T-helper 9 cell (primary cell): ENCODE results near the gene GNB1L.
"Not testable (repeated sequence)": the region's sequence is repeated elsewhere in the genome, so short reads cannot be mapped to it uniquely, and the experiment has no call there.

Experiments used
- DNase-seq: peaks from one replicate; pipeline ENCODE4 v3.0.0-alpha.2; 2020

Gene GNB1L

DNA sequence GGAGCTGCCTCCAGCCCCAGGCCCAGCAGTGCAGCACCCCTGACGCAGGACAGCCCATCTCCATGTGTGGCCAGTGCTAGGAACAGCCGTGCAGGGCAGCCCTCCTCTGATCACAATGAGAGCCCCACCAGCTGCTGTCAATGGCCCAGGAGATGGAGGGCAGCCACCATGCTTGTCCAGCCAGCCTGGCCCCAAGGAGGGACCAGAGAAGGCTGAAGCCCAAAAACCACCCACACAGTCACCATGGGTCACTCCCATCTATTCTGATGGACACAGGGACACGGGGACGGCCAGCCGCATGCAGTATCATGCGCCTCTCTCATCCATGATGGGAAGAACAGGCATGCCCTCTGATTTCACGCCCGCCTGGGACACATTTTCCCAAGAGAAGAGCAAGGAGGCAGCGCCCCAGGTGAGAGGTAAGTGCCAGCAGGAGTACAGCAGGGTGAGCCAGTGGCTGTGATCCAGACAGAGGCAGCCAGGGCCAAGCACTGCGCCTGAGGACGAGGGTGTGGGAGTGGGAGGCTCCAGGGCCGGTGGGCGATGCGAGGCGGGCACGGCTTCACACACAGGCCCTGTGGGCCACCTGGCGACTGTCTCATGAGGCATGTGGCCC lies 33.6 kb upstream of the GNB1L start:
- no peak for DNase-seq

DNA sequence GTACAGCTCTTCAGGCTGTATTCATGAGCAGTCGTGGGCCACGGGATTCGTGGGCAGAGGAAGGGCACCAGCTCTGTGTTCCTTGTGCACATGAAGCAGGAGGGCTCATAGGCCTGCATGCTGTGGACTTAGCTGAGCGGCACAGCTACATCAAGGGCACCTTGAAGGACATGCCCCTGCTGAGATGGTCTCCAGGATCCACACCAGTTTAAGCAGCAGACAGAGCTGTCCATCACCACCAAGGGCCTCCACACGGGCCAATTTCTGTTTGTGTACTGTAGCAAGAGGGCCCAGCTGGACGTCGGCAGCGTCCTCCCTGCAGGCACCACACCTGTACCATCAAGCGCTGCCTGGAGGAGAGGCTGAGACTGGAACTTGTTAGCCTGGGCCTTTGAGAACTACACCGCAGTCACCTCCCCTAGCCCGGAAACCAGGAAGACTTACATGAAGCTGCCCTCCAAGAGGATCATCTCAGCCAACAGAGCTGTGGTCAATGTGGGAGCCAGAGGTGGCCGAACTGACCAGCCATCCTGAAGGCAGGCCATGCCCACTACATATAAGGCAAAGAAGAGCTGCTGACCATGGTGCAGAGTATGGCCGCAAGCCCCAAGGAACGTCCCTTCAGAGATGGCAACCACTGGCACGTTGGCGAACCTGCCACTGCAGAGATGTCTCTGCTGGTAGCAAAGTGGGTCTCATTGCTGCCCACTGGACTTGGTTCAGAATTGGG lies 32.7 kb upstream of the GNB1L start:
- no peak for DNase-seq

DNA sequence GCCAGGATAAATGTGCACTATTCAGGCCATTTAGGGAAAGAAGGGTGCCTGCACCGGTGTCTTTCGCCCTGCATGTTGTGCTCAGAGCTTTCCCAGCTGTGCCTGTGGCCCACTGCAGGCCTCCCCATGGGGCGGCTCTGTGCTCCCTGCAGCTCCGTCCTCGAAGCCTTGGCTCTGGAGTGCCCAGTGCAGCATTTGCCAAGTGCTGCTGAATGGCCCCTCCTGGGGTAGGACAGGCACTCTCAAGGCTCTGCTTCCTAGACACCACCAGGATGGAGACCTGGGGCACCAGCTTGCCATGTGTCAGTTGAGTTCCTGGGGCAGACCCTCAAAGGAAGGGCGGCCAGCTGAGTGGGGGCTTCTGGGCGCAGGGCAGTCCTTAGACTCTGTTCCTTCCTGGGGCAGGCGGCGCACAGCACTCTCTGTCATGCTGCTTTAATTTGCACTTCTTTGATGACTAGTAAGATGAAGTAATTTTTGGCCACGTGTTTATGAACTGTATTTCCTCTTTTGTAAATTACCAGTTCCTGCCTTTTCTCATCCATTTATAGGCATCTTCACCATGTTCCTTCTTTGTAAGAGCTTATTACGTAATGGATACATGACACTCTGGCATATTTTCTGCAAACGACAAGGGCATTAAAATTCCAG lies 32.1 kb upstream of the GNB1L start:
- no peak for DNase-seq

DNA sequence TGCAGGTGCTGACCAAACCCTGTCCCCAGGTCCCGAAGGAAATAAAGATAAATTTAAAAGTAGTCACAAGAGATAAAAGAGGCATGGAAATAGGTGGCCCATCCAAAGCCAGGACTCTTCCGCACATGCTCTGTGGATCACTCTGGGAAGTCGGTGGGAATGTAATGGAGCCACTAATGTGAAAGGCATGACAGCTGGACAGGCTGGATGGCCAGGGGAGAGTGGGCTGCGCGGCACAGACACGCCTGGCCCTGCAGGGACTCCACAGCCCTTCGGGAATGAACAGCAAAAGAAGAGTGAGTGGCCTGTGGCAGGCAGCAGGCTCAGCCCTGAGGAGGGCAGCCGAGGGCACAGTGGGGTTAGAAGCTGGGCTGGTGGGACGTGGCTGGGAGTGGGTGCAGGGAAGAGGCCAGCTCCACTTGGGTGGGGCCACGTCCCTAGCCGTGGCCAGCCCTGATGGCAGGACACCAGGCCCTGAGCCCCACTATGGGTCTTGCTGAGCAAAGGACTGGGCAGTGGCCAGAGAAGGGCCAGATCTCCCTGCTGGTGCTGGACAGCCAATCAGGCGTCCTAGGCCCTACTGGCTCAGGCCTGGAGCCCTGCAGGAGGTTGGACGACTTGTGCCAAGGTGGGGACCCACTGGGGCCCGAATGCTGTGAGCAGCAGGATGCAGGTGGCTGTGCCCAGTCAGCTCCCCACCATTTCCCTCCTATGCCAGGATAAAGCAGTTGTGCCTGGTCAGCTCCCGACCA lies 31.3 kb upstream of the GNB1L start:
- no peak for DNase-seq

DNA sequence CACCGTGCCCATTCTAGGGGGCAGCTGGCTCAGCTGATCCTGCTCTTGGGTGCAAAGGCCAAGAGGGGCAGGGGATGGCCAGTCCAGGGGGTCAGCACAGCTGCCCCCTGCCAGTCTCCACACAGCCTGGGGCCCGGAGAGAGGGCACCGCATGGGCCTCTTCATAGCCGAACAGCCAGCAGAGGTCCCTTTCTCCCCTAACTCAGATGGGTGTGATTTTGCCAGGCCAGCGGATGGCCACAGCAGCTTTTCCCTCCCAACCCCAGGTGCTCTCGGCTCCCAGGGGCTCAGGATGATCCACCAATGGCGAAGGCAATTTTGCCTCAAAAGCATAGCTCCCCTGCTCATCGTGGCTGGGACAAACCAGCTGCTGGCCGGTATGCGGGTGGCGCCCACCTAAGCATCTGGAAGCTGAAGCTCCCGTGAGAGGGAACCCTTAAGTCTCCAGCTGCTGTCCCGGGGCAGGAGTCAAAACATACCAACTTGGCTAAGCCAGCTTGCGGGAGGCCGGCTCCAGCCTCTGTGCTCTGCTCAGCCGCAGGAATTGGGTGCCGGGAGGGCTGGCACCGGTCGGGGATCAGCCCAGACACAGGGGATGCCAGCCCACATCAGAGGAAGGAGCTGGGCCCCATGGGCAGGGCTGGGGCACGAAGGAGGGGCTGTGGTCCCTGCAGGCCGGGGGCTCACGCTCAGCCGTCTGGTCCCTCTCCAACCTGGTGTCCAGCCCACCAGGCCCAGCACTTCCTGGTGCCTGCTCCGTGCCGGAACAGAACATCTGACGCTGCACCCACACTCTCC lies 30.5 kb upstream of the GNB1L start:
- DNase-seq = no peak

DNA sequence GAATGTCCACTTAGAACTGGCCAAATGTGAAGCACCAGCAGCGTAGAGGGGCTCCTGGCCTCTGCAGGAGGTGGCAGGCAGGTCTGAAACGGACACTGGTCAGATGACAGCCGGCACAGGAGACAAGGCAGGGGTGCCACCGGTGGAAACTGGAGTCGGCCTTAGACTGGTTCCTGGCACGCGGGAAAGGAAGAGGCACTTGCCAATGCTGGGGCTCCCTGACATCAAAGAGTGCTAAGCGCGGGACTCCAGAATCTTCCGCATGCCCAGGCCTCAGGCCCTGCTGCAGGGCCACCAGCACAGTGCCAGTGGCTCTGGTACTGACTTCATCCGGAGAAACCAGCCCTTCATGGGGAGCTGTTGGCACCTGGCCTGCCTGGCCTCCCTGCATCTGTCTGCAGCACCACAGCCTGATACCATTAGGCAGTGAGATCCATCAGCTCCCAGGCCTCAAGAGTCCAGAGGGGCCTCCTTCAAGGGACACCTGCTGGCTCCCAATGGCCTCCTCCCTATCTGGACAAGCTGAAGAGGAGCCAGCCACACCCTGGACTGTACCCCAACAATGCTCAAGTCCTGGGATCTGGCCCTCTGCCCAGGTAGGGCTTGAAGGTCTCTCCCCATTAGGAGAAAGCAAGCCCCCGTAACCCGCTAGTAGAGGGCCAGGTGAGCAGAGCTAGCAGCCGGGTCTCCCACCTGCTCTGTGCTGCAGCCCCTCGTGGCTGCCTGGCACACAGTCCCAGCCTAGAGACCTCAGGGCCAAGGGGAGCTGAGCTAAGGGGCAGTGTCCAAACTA lies 29.7 kb upstream of the GNB1L start:
- DNase-seq = no peak

DNA sequence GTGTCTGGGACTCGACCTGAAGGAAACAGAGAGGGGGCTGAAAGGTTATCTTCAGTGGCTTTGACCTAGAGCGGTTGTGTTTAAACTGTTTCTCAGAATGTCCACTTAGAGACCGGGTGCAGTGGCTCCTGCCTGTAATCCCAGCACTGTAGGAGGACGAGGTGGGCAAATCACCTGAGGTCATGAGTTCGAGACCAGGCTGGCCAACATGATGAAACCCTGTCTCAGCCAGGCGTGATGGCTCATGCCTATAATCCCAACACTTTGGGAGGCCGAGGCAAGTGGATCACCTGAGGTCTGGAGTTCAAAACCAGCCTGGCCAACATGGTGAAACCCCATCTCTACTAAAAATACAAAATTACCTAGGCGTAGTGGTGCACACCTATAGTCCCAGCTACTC lies 28.8 kb upstream of the GNB1L start:
- DNase-seq = not testable (repeated sequence)

DNA sequence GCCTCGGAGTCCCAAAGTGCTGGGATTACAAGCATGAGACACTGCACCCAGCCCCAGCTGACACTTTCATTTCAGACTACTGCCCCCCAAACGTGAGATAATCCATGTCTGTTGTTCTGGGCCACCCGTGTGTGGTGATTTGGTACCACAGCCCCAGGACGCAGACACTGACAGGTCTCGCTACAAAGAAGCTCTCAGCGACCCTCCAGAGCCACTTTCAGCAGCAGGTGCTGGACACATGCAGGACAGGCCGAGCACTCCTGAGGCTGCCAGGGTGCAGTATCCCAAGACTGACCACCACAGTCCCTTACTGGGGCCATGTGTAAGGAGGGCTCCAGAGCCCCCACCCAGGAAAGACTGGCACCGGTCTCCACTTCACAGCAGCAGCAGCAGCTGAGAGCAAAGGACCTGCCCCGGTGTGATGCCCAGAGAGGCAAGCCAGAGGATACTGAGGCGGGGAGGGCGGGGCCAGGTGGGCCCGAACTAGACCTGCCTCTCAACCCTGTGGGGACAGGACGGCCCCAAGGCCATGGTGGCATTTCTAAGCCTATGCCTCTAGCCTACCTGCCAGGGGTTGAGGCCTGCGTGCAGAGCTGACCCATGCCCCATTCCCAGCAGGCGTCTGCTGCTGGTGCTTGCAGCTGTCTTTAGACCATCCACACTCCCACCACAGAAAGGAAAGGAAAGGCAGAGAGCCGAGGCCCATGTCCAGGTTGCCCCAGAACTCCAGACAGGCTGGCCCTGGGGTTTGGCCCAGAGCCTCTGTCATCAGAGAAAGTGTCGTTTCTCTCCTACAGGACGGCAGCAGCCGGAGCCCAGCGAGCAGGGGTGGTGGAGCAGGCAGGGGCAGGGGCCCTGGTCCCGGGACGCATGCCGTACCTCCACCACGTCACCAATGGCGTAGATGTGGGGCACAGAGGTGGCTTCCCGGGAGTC lies 28.0 kb upstream of the GNB1L start:
- DNase-seq = no peak

DNA sequence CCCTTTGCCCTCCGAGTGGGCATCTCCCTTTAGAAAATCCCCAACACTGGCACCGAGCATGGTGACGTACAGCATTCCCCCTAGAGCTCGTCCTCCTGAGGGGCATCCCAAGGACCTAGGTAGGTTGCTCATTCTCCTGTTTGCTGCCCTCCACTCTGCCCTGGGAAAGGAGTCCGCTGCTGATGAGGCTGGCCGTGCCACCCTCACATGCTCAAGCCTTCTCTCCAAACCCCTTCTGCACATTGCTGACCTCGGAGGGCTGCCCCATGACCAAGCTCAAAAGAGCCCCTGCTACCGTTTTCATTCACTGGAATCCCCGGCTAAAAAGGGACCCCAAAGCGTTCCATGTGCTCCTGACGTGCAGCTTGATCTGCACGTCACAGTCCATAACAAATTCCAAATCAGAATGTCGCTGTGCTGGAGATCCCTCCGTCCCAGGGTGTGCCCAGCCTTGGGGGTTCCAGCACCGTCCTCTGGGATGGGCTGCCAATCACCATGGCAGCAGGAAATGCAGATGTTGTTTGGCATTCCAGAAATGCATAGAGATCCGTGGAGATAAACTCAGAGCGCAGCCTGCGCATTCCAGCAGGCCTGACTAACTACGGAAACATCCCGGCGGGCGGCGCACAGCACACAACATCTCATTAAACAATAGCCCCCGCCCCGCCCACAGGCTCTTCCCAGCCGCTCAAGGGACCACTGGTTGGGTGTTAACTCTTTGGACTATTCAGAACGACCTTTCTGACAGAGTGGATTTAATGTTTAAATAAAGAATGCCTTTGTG lies 26.3 kb upstream of the GNB1L start:
- DNase-seq = no peak

DNA sequence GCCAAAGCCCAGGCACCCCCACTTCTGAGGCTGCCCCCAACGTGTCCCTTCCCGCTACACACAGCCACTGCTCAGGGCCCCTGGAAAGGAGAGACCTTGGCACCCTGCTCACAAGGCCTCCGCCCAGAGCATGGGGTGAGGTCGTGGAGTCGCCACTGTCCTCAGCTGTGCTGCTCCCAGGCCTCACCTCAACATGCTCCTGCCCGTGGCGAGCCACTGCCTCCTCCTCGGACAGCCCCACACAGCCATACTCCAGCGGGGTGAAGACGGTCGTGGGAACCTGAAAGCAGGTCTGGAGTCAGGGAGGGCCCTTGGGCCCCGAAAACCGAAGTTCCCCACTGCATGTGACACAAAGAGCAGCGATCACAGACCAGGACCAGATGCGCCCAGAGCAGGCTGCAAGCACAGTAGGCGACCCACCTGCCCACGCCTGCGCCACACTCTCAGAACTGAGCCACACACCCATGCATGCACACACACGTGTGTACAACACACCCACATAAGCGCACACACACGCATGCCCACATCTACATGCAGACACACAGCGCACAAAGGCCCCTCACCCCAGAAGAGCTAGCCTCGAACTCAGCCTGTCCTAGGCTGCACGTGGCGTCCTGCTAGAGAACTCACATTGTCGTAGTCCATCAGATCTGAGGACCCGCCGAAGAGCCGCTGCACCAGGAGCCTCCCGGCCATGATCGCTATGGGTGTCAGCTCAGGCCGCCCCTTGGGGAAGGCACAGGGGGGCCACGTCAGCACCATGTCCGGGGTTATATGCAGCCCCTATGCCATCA lies 25.5 kb upstream of the GNB1L start:
- DNase-seq = no peak

DNA sequence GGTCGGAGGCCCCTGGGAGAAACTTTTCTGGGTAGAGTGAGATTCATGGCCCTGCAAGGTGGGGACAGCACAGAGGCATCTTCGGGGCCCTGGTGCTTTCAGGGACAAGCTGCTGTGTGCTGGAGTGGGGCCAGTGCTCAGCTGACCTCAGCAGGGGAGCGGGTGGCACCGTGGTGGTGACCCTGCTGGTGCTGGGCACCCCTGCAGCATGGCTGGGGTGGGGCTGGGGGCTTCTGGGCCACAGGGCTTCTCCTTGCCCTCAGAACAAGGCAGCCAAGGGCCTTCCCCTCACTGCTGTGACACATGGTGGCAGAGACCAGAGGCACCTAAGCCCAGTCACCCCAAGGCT lies 24.9 kb upstream of the GNB1L start:
- no peak for DNase-seq

DNA sequence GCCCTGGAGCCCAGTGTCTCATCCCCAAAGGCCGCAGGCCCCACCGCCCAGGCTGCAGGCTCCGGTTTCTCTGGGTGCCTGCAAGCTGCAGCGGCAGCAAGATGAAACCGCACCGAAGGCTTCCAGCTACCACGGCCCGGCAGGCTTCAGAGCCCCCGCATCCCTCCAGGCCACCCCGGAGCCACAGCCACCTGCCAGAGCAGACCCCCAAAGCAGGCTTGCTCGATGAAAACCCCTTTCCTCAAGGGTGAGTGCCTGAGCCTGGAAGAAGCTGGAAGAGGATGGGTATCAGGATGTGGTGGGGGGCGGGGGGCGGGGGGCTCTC lies 24.5 kb upstream of the GNB1L start:
- no peak for DNase-seq

DNA sequence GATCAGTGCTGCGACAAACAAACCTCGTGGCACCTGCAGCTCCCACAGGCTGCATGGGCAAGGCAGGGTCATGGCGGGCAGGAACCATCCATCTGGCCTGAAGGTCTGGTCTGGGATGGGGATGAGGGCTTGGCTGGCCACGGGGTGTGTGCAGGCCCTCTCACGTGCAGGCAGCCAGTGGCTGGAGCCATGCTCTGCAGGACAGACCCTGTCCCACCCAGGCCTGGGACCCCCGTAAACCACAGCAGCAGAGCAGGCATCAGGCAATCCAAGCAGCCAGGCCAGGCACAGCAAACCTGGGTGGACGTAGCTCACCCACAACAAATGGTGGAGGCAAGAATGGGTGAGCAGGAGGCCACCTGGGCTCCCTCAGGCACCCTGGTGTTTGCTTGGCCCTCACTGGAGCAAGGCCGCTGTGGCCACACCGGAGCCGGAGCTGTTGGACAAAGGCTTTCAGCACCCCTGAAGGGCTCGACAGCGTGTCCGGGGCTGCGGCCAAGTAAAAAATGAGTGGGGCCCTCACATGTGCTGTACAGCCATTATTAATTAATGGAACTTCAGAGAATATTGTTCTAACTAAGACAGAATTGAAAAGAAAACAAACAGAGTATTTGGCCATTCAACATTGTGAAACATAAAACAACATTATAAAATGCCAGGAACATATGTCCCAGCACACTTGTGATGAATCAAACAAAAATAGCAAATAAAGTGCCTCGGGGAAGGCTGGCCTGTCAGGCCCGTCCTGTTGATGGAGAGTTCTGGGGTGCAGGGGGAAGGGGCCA lies 24.0 kb upstream of the GNB1L start:
- no peak for DNase-seq

DNA sequence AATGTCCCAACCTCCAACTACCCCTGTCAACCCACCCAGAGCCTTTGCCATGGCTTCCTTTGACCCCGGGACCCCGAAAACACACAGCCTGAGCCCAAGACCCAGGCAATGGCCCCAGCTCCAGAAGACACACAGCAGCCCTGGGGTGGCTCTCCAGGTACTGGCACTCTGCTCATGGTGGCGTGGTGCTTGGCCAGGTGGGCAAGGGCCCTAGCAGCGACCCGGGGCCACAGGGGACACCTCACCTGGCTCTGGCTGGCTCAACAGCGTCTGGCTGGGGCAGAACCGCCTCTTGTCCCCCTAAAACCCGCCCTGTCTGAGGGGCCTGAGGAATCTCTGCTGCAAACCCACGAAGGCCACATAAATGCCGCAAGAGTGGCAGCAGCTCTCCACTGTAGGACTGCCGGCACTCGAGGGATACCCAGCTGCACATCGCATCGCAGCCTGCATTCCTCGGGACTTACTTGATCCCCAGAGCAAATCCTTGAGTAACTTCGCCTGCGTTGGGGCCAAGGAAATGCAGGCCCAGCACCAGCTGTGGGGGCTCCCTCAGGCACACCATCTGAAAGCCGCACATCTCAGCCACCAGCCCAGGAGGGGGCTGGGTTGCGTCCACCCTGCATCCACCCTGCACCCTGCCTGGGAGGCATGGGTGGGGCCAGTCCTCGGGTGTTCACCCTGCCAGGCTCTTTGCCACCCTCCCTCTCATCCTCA lies 23.1 kb upstream of the GNB1L start:
- DNase-seq = no peak

DNA sequence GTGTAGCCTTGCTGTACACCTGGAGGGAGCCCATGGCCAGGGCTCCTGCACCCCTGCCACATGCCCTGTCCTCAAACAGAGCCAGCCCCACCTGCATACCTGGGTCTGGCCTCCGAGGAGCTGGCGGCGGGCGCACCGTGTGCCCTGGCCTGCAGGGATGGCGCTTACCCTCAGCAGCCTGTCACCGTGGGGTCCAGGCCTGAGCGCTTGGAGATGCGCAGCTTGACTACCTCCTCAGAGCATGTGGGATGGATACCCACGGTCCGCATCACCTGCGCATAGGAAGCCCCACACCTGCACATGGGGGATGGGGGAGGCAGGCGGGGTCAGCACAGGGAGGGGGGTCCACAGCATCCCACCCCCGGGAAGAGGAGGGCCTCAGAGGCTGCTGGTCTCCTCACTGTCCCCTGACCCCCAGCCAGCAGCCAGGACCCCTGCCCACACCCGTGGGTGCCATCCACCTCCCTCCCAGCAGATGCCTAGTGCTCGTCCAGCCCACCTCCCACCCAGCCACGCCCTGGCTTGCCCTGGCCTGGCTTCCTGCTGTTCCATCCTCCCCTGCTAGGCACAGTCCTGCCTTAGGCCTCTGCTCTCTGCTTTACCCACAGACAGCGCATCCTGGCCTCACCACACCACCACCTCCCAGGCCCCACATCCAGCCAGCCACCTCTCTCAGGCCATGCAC lies 22.4 kb upstream of the GNB1L start:
- no peak for DNase-seq

DNA sequence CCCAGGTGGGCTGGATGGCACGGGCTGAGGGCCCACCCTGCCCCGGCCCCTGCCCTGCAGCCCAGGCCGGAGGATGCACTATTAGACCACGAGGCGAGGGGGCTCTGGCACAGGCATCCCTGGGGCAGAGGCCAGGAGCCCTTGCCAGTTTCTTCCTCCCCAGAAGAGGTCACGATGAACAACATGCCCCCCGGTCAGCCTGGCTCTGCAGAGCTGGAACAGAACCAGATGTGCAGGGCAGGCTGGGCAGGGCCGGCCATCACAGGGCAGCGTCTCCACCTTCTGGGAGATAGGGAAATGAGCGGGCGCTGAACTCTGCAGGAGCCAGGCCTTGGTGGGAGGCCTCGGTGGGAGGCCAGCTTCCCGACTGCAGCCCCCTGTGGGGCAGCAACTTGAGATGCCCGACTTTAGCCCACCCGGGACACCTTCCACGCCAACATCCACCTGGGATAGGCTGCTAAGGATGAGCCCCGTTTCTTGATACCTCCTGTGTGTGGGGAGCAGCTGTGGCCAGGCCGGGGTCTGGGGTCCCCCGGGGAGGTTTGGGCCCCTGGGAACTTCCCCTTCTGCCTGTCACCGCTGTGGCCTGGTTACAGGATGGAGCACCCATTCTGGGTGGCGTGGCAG lies 21.8 kb upstream of the GNB1L start:
- DNase-seq = no peak
